DMS53 treated with DMSO at 0.1 percent for 48 hours (cell line): ENCODE measurements around the gene VSTM2L.

ENCODE experiments used
- DNase-seq: peaks from one replicate; lab custom pipeline; 2025; ENCODE audit not compliant: unreplicated experiment; lab: John Stamatoyannopoulos, UW

The VSTM2L gene

GRCh38 chr20:37917461-37917860 is 14.5 kb downstream of the VSTM2L start:
- DNase-seq = no peak

- DNase-seq = no peak
Observed at GRCh38 chr20:37918035-37918434, 15.1 kb downstream of the VSTM2L start.

DNA sequence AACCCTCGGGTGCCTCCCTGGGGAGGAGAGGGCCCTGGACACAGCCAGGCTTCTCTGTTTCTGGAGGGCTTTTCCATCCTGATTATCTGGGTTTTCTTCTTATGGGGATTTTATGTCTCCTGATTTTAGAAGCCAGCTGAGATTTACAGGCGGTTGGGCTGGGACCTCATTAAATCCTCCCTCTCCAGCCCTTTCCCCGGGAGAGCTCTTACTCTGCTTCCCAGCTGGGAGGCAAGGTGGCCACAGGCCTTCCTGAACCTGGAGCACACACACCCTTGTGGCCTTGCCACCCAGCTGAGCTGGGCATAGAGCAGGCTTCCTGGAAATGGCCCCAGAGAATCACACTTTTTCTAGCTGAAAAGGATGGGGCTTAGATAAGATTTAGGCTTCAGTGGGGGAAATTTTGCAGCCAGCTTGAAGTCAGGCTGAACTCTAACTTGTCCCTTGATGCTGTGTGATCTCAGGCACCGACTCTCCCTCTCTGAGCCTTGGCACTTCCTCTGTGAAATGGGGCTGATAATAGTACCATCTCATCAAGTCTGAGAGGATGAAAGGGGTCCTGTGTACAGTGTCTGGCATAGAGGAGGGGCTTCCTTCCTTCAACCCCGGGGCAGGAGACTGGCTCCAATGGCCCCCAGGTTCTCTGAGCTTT is 16.6 kb downstream of the VSTM2L start:
- DNase-seq = no peak

DNA sequence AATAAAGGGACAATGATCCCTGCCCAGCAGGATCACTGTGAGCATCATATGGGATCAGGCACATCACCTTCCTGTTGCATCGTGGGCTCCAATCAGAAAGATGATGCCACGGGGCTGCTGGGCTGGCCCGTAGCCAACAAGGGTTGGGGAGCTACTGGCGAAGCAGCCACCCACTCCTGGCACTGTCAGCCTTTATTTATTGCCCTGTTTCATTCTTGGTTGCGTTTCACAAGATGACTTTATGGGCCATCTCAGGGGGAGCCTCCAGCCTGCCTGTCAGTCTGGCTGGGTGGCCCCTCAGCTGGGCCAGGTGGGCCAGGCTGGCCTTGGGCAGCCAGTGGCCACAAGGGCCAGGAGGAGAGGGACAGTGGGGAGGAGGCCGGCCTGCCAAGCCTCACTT is 17.3 kb downstream of the VSTM2L start:
- no peak for DNase-seq

- no peak for DNase-seq
Observed at GRCh38 chr20:37920679-37921322, 17.9 kb downstream of the VSTM2L start.

GRCh38 chr20:37921341-37921929 is 18.5 kb downstream of the VSTM2L start:
- DNase-seq = no peak

GRCh38 chr20:37922016-37922415 is 19.1 kb downstream of the VSTM2L start:
- DNase-seq = no peak

DNA sequence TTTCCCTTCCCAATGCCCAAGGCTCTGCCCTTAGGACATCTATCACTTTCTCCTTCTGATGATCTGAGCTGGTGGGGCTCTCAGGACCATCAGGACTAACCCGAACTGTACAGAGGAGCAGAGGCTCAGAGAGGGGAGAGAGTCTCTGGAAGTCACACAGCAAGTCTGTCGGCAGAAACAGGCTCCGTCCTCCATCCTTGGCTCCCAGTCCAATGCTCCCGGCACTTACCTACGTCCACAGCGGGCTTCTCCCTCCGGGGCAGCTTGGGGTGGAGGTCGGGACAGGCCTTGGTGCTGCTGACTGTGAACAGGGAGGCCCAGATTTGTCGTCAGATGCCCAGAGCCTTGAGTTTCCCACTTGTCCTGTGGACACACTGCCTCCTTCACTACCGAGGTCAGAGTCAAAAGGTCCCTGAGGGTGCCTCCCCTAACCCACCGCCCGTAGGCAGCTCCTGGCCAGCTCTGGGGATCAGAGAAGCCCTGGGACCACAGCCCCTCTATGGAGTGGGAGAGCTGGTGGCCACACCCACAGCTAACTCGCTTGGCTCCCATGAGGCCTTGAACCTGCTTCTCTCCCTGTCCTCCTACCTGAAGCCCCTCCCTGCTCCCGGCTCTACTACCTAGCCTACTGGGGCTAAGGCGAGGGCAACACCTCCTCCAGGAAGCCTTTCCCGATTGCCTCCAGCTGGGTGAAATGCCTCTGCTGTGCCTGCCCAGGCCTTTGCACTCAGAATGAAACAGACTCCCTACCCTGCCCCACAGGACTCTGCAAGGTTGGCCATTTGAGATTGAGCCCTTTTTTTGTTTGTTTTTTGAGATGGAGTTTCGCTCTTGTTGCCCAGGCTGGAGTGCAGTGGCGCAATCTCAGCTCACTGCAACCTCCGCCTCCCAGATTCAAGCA is 22.6 kb downstream of the VSTM2L start:
- no peak for DNase-seq

GRCh38 chr20:37926612-37927011 is 23.7 kb downstream of the VSTM2L start:
- no peak for DNase-seq

DNA sequence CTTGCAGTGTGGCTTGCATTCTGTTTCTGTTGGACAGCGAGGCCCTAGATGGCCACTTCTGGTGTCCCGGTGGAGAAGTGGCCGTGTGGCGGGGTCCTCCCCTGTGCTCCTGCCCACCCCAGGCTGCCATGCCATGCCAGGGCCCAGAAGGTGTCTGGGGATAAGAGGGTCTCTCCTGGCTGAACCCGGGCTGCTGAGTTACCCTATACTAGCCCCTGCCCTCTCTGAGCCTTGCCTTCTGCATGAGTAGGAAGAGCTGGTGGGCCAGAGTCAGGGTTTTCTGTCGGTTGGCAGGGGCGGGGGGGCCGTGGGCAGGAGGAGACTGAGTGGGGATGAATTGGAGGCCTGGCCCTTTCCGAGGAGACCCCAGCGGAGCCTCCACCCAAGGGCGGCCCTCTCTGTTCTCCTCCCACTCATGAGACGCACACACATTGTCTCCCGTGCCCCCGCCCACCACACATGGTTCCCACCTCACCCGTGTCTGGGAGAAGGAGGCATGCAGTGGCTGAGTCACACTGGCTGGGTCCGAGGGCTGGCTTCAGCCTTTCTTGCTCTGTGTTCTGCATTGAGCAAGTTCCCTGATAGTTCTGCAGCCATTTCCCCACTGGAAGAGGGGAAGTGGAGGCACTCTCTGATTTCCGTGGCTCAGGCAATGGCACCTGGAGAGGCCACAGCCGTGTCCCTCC is 24.6 kb downstream of the VSTM2L start:
- DNase-seq = no peak

DNA sequence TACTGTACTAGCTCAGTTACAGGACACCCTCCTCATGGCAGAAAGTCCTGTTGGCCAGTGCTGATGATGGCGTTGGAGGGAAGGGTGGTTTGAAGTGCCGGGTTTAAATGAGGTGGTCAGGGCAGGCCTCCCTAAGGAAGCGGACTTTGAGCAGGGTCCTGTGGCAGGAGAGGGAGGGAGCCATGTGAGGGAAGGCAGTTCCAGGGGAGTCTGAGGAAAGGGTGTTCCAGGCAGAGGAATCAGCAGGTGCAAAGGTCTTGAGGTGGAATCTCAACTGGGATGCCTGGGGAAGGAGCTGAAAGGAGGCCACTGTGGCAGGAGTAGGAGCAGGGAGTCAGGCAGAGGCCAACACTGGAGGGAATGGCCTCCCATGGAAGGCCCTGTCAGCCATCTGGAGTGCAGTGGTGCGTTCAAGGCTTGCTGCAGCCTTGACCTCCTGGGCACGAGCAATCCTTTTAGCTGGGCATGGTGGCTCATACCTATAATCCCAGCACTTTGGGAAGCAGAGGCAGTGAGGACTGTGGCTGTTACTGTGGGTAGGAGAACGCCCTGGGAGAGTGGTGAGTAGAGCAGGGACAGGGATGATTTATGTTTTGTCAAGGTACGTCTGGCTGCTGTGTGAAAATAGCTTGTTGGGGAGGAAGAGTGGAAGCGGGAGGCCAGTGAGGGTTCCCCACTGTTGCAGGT is 26.2 kb downstream of the VSTM2L start:
- no peak for DNase-seq

DNA sequence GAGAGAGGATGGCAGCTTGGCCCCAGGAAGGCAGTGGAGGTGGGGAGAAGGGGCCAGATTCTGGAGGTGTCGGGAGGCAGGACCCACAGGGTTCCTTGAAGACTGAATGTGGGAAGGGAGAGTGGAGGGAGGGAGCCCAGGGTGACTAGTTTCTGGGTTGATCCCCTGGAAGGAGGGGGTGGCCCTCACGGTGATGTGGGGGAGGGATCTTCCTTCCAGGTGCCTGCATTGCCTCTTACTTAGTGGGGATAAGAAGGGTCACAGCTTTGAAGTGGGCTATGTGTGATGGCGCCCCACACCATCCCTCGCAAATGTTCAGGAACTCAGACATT is 26.7 kb downstream of the VSTM2L start:
- DNase-seq = no peak

GRCh38 chr20:37931153-37931922 is 28.4 kb downstream of the VSTM2L start:
- DNase-seq = no peak

DNA sequence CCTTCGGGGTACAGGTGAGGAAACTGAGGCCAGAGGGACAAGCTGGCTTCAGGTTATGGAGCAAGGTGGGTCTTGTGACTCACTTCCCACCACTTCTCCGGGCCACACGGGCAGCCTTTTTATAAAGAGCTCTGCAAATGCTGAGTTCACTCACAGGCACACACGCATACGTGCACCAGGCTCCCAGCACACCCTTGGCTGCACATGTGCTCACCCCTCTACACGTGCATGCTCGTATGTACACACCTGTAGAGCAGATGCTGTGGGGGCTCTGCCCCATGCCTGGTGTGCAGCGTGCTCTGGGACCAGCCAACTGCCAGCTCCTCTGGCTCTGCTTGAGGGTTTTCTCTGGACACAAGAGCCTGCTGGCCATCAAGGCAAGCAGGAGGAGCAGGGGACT is 29.1 kb downstream of the VSTM2L start:
- no peak for DNase-seq

DNA sequence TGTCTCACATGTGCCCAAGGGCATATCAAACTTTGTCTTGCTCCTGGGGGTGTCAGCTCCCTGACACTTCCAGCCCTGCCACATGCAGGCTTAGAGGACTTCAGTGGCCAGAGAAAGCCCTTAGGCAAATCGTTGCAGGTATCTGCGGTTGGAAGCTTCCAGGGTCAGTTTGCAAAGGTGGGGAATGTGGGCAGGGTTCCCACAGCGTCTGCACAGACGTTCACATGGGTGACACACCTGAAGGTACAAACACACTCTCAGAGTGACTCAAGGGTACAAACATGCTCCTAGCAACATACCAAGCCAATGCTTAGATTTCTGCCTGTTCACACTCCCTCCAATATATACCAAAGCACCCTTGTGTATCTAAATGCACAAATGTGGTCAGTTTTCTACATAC is 30.0 kb downstream of the VSTM2L start:
- DNase-seq = no peak

DNA sequence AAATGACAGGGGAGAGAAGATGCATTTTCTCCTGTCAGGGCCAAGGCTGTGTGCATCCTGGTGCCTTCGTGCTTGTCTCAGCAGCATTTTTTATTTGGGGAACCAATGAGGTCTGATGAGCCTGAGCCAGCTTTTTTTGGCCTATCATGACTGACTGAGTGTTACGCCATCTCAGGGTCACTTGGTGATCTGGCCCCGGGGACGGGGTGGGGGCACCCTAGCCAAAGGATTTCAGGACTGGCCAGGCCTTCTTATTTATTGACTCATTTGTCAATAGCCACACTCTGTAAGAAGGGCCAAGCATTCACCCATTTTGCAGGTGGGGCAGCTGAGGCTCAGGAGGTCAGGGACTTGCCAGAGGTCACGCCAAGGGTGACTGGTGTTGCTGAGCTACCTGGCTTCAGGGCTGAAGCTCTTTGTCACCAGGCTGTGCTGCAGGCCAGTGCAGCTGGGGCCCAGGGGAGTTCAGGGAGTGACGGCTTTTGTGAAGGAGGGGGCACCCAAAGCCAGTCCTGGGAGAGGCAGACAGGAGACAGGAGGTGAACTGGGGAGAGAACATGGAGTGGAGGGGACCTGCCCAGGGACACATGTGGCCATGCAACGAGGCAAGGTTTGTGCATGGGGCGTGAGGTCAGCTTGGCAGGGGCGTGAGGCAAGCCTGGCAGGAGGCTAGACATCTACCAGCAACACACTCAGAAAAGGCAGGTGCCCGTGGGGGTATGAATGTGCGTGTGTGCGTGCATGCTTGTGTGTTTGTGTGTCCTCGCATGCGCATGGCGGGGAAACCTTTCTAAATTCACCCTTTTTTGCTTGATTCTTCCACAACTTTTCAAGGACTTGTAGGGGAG is 31.1 kb downstream of the VSTM2L start:
- no peak for DNase-seq

DNA sequence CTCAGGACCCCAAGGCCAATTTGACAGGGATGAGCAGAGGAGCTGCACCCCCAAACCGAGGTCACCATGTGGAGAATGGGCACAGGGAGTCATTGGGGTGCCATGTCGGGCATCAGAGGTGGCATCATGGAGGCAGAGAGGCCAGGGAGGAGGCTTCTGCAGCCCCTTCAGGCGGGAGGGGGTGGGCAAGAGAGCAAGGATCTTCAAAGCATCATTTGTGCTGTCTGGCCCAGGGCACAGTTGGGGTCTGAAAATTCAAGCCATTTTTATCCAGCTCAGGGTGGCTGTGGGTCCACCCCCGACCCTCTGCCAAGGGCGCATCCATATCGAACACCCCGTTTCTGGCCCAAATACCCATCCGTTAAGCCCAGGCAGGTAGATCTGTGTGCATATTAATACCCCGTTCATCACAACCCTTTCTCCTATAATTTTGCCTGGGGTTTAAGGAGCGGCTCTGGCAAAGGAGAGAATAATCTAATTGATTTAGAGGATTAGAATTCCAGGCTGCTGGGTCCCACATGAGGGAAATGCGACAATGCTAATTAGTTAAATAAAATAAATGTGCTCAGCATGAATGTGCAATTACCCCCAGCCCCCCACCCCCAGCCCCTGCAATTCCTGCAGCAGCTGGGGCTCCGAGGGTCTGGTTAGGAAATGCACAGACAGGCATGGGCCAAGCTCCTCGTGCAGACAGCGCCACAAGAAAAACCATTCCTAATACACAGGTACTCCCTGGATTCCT is 31.9 kb downstream of the VSTM2L start:
- no peak for DNase-seq

DNA sequence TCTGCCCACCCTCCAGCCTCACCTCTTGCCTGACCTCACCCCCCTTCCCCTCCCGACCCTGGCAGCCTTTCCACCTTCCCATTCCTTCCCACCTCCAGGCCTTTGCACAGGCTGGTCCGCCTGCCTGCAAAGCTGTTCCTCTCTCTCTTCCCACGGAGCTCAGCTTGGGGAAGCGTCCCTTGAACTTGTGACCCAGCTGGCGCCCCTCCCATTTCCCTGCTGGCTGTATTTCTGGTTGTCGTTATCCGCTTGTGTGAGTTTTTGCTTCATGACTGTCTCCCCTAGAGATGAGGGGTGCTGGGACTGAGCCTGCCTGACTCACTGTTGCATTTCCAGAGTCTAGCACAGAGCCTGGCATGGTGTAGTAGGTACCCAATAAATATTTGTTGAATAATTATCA is 32.5 kb downstream of the VSTM2L start:
- DNase-seq = no peak
